HepG2 (cell line): ENCODE data around the gene SURF6. TPM values are rescaled to one million over a fixed set of nuclear protein-coding genes. Genes with fewer than 3 reads are reported as not detected.

Source experiments
- ATAC-seq: fragments of 200-7000 bp; cut with Tn5 transposase; 3 replicates; pipeline ENCODE4 v1.9.1; 2020; ENCODE audit warnings: mild to moderate bottlenecking, moderate library complexity
- BruUV-seq: library from RNA; stranded (reverse); fragments of 400-500 nt; replicated peaks from 2 replicates; lab custom pipeline; 2021; lab: Mats Ljungman, UMichigan
- CTCF ChIA-PET: fragments of 300-600 bp; formaldehyde crosslinking; extraction: SDS; loops from one replicate; lab custom pipeline; 2021; ENCODE audit warnings: low total read pairs, inconsistent platforms, low intra/inter-chr PET ratio; lab: Yijun Ruan, JAX
- POLR2A ChIA-PET: fragments of 350-600 bp; sonication (Branson Sonifier 250); formaldehyde crosslinking; loops from one replicate; lab custom pipeline; 2020; ENCODE audit warnings: antibody characterized with exemption, inconsistent platforms; lab: Yijun Ruan, JAX
- DNase-seq: peaks from one replicate; pipeline ENCODE4 v3.0.0-alpha.2; 2015; ENCODE audit warnings: low spot score
- FAIRE-seq: peaks from 3 replicates; lab custom pipeline; 2011; peaks lifted over from hg19 to GRCh38; lab: Jason Lieb, UNC
- H2AFZ ChIP-seq: one replicate; pipeline ENCODE4 v1.6.1; 2011; ENCODE audit warnings: low read length, inconsistent platforms
- H3K27ac ChIP-seq: fragments of 300-600 bp; 3 replicates; pipeline ENCODE4 v1.8.0; 2011; ENCODE audit warnings: mixed run types, mild to moderate bottlenecking, mixed read lengths, low read length, inconsistent platforms; ENCODE audit not compliant: insufficient read depth; ENCODE audit errors: extremely low read length
- H3K27me3 ChIP-seq, 2 experiments: fragments of 200-600 bp in 1 of 2; 2 replicates in 1 of 2; 3 replicates in 1 of 2; pipeline versions ENCODE4 v1.6.0 to v1.8.0; 2011; ENCODE audit warnings: low read length in 2 of 2, mild to moderate bottlenecking in 2 of 2, moderate library complexity in 2 of 2, inconsistent platforms in 1 of 2; ENCODE audit not compliant: insufficient read depth in 2 of 2, control insufficient read depth in 1 of 2
- H3K36me3 ChIP-seq, 2 experiments: fragments of 200-600 bp in 1 of 2; replicated peaks in 1 of 2; 2 replicates in 1 of 2; 3 replicates in 1 of 2; pipeline versions ENCODE4 v1.5.1 to v1.8.0; 2011; ENCODE audit warnings: low read length in 2 of 2, inconsistent platforms in 1 of 2; ENCODE audit not compliant: insufficient read depth in 2 of 2, control insufficient read depth in 1 of 2
- H3K4me1 ChIP-seq: 2 replicates; pipeline ENCODE4 v1.5.1; 2012; ENCODE audit warnings: low read length, inconsistent platforms; ENCODE audit not compliant: insufficient read depth
- H3K4me2 ChIP-seq: 2 replicates; pipeline ENCODE4 v1.6.0; 2011; ENCODE audit warnings: low read depth, low read length, inconsistent platforms
- H3K4me3 ChIP-seq, 3 experiments: fragments of 200-600 bp in 1 of 3; sonication (generic), shearing (Covaris generic) in 1 of 3; replicated peaks in 1 of 3; 2 replicates each; pipeline ENCODE4 v1.5.1; 2011 to 2016; ENCODE audit warnings: low read length in 3 of 3, inconsistent platforms in 2 of 3, low read depth in 2 of 3, mild to moderate bottlenecking in 2 of 3, control low read depth in 1 of 3, mixed read lengths in 1 of 3; ENCODE audit not compliant: insufficient read depth in 1 of 3
- H3K79me2 ChIP-seq: one replicate; pipeline ENCODE4 v1.6.1; 2011; ENCODE audit warnings: low read length, inconsistent platforms; ENCODE audit not compliant: insufficient read depth
- H3K9ac ChIP-seq: 2 replicates; pipeline ENCODE4 v1.6.0; 2011; ENCODE audit warnings: mild to moderate bottlenecking, low read depth, low read length, inconsistent platforms; ENCODE audit not compliant: insufficient read depth
- H3K9me3 ChIP-seq: 2 replicates; pipeline ENCODE4 v1.5.1; 2012; ENCODE audit warnings: mild to moderate bottlenecking, low read length
- H4K20me1 ChIP-seq: 2 replicates; pipeline ENCODE4 v1.6.0; 2011; ENCODE audit warnings: inconsistent platforms, mild to moderate bottlenecking, low read length, moderate library complexity; ENCODE audit not compliant: insufficient read depth
- CBX1 ChIP-seq: IDR thresholded peaks from one replicate; pipeline ENCODE4 v1.6.1; 2016; ENCODE audit warnings: antibody characterized with exemption, low read depth
- CENPBD1 ChIP-seq: sonication (generic); formaldehyde crosslinking; IDR thresholded peaks from 2 replicates; pipeline ENCODE4 v1.8.0; 2022; ENCODE audit warnings: missing genetic modification reagents, low read depth, mild to moderate bottlenecking, borderline replicate concordance
- ERF ChIP-seq: IDR thresholded peaks from 2 replicates; pipeline ENCODE4 v1.6.1; 2018; ENCODE audit warnings: missing biosample characterization, missing genetic modification reagents
- EZH2 ChIP-seq: conservative IDR thresholded peaks from 2 replicates; pipeline ENCODE4 v1.6.1; 2012; ENCODE audit warnings: mild to moderate bottlenecking, low read depth, low read length, moderate library complexity
- GFI1 ChIP-seq: sonication (generic); formaldehyde crosslinking; IDR thresholded peaks from 2 replicates; pipeline ENCODE4 v1.5.0; 2020; ENCODE audit warnings: missing genetic modification reagents, mild to moderate bottlenecking, borderline replicate concordance
- HDAC2 ChIP-seq: sonication (generic); formaldehyde crosslinking; IDR thresholded peaks from 2 replicates; pipeline ENCODE4 v1.4.0; 2020; ENCODE audit warnings: missing genetic modification reagents
- KAT8 ChIP-seq: IDR thresholded peaks from 2 replicates; pipeline ENCODE4 v1.6.1; 2016; ENCODE audit warnings: missing genetic modification reagents, missing compliant biosample characterization
- NKX3-1 ChIP-seq: sonication (generic); formaldehyde crosslinking; IDR thresholded peaks from 2 replicates; pipeline ENCODE4 v1.5.0; 2020; ENCODE audit warnings: missing genetic modification reagents
- NR1H2 ChIP-seq: sonication (generic); formaldehyde crosslinking; IDR thresholded peaks from 2 replicates; pipeline ENCODE4 v1.8.1; 2022; ENCODE audit warnings: low read depth, missing genetic modification reagents, borderline replicate concordance
- NR2F6 ChIP-seq, 2 experiments: IDR thresholded peaks; 2 replicates each; pipeline ENCODE4 v1.6.1; 2016; ENCODE audit warnings: antibody characterized with exemption in 1 of 2, mild to moderate bottlenecking in 1 of 2
- POGZ ChIP-seq: sonication (generic); formaldehyde crosslinking; IDR thresholded peaks from 2 replicates; pipeline ENCODE4 v1.4.0; 2020; ENCODE audit warnings: mild to moderate bottlenecking, missing genetic modification reagents
- POLR2G ChIP-seq: fragments of 200-400 bp; formaldehyde crosslinking; IDR thresholded peaks from 2 replicates; pipeline ENCODE4 v1.6.1; 2018; ENCODE audit warnings: mild to moderate bottlenecking, low read depth, low read length, moderate library complexity
- STAT6 ChIP-seq: sonication (generic); formaldehyde crosslinking; IDR thresholded peaks from 2 replicates; pipeline ENCODE4 v1.4.0; 2020; ENCODE audit warnings: missing genetic modification reagents, mild to moderate bottlenecking, borderline replicate concordance
- THAP9 ChIP-seq: sonication (generic); formaldehyde crosslinking; IDR thresholded peaks from 2 replicates; pipeline ENCODE4; 2020; ENCODE audit warnings: missing genetic modification reagents, mild to moderate bottlenecking, borderline replicate concordance
- TSC22D2 ChIP-seq: sonication (generic); formaldehyde crosslinking; IDR thresholded peaks from 2 replicates; pipeline ENCODE4 v1.5.1; 2020; ENCODE audit warnings: missing genetic modification reagents, mild to moderate bottlenecking, borderline replicate concordance
- YEATS4 ChIP-seq: sonication (generic); formaldehyde crosslinking; IDR thresholded peaks from 2 replicates; pipeline ENCODE4 v1.4.0; 2020; ENCODE audit warnings: missing genetic modification reagents, borderline replicate concordance
- ZNF333 ChIP-seq: sonication (generic); formaldehyde crosslinking; IDR thresholded peaks from 2 replicates; pipeline ENCODE4 v1.4.0; 2020; ENCODE audit warnings: mild to moderate bottlenecking, missing genetic modification reagents, borderline replicate concordance
- ZNF788 ChIP-seq: sonication (generic); formaldehyde crosslinking; IDR thresholded peaks from 2 replicates; pipeline ENCODE4 v1.5.0; 2020; ENCODE audit warnings: mild to moderate bottlenecking, missing genetic modification reagents, borderline replicate concordance
- WGBS: methylation state at CpG from one replicate; pipeline ENCODE4 v1.1.6; 2017; ENCODE audit warnings: low lambda C conversion rate; 5-methylcytosine and 5-hydroxymethylcytosine counted together
- in situ Hi-C: cut with HindIII; loops from 2 replicates; pipeline ENCODE4 v1.10.0; 2017; ENCODE audit warnings: low pct_unique_long_range_greater_than_20kb; ENCODE audit not compliant: extremely low pct_ligation_motif_present
- intact Hi-C: fragments of 100-400 bp; cut with micrococcal nuclease; formaldehyde crosslinking; loops from one replicate; pipeline ENCODE4 v1.10.0; 2022; ENCODE audit not compliant: unreplicated experiment
- polyA plus RNA-seq, 8 experiments: library from polyadenylated mRNA; depleted of rRNA in 3 of 8; stranded (reverse) in 7 of 8; unstranded in 1 of 8; fragments of >200 nt; fragmentation: Illumina TruSeq in 4 of 8; extraction: Trizol in 4 of 8; gene quantifications; 2 replicates each; pipeline versions ENCODE4 v1.2.1 to v1.2.3, GENCODE V29; 2011 to 2016; ENCODE audit warnings: low read depth in 4 of 8, missing spikeins in 1 of 8, mixed read lengths in 1 of 8; ENCODE audit not compliant: insufficient read depth in 1 of 8
- total RNA-seq, 5 experiments: library from RNA; depleted of rRNA; stranded (reverse); fragments of >200 nt; fragmentation: Illumina TruSeq; extraction: Trizol; gene quantifications; 2 replicates each; pipeline ENCODE4 v1.2.3, GENCODE V29; 2016; ENCODE audit warnings: low read depth in 1 of 5

The SURF6 gene
- total and polyA plus RNA-seq, 2 of the 13 experiments (the other 11 are each of a cell fraction or from before 2014, with no cell fraction given) = 5.9 to 14.7 TPM

- WGBS = 100% methylated on average over 5 of the region's 19 CpGs
Measured at GRCh38 chr9:133344071-133344470, 8.1 kb upstream of the SURF6 start.

More at GRCh38 chr9:133344071-133344470, 8.1 kb upstream of the SURF6 start:
- Histone ChIP-seq H3K9ac (no peak overlapping the region), H3K4me2 (no peak overlapping the region), H3K4me1 (peaks cover 14% of the 10 kb centered on the region), H3K27ac (no peak overlapping the region), H2AFZ (no peak overlapping the region), H3K79me2 (peaks cover 27% of the 10 kb centered on the region), H3K9me3 (no peaks in the 10 kb centered on the region), H4K20me1 (peaks cover 3% of the 10 kb centered on the region), H3K27me3 (no peaks in the 10 kb centered on the region; a peak in 1 of 5 replicates), H3K4me3 (no peak overlapping the region), H3K36me3 (peaks cover 8 to 59% of the 10 kb centered on the region in 2 experiments; a peak in 4 of 5 replicates)
- FAIRE-seq (no peak), DNase-seq (no peak), ATAC-seq (no peak)
- CTCF ChIA-PET = no interaction called here
- intact Hi-C loops = no loop called here
- POLR2A ChIA-PET = no interaction called here
- in situ Hi-C loops = no loop called here
- TF ChIP-seq YEATS4 (CRISPR knock-in tag) = no peak
- TF ChIP-seq STAT6 (CRISPR knock-in tag) = no peak
- no peak for TF ChIP-seq CBX1
- TF ChIP-seq TSC22D2 = no peak
- TF ChIP-seq CENPBD1 (CRISPR knock-in tag) = no peak
- no peak for TF ChIP-seq KAT8
- no peak for TF ChIP-seq NKX3-1 (CRISPR knock-in tag)
- no peak for TF ChIP-seq THAP9 (CRISPR knock-in tag)
- no peak for TF ChIP-seq POLR2G
- no peak for TF ChIP-seq GFI1 (CRISPR knock-in tag)
- no peak for TF ChIP-seq HDAC2 (CRISPR knock-in tag)
- no peak for TF ChIP-seq ERF (CRISPR knock-in tag)
- TF ChIP-seq ZNF788 (CRISPR knock-in tag) = no peak
- no peak for TF ChIP-seq EZH2
- no peak for TF ChIP-seq NR2F6 (IDR thresholded peaks at IDR 0.05)
- no peak for TF ChIP-seq NR2F6 (CRISPR knock-in tag; IDR thresholded peaks at IDR 0.05)
- no peak for TF ChIP-seq ZNF333 (CRISPR knock-in tag)
- TF ChIP-seq POGZ (CRISPR knock-in tag) = no peak
- TF ChIP-seq NR1H2 (CRISPR knock-in tag) = no peak
- no TSS peak for BruUV-seq
